Testis (tissue), 3 donors: Measurements from ENCODE around the gene NOS1AP. TPM values are rescaled to one million over a fixed set of nuclear protein-coding genes. Genes with fewer than 3 reads are reported as not detected.

Experiments used
- DNase-seq: peaks from one replicate; pipeline ENCODE4 v3.0.0-alpha.2; 2019
- H3K27ac ChIP-seq, 2 donors: fragments of 200-600 bp; sonication (generic); one replicate each; pipeline ENCODE4 v1.5.1; 2019
- H3K27me3 ChIP-seq: fragments of 200-600 bp; sonication (generic); one replicate; pipeline ENCODE4 v1.5.1; 2019
- H3K36me3 ChIP-seq: fragments of 200-600 bp; sonication (generic); one replicate; pipeline ENCODE4 v1.5.1; 2017; ENCODE audit warnings: low read depth; ENCODE audit errors: missing control alignments
- H3K4me1 ChIP-seq: fragments of 200-600 bp; sonication (generic); one replicate; pipeline ENCODE4 v1.5.1; 2019
- H3K4me3 ChIP-seq, 2 donors: fragments of 200-600 bp; sonication (generic); one replicate each; pipeline ENCODE4 v1.5.1; 2017 to 2019
- H3K9me3 ChIP-seq: fragments of 200-600 bp; sonication (generic); one replicate; pipeline ENCODE4 v1.5.1; 2017
- CTCF ChIP-seq, 3 experiments: fragments of 450-650 bp in 2 of 3; fragments of 200-600 bp in 1 of 3; sonication (generic) in 1 of 3; IDR thresholded peaks; one replicate each; pipeline ENCODE4 v1.5.1; 2016 to 2019; ENCODE audit warnings: antibody characterized with exemption in 3 of 3, mild to moderate bottlenecking in 2 of 3, moderate library complexity in 1 of 3
- POLR2A ChIP-seq: fragments of 450-650 bp; IDR thresholded peaks from one replicate; pipeline ENCODE4 v1.6.1; 2017; ENCODE audit warnings: antibody characterized with exemption, mild to moderate bottlenecking, moderate library complexity
- WGBS, 2 donors: methylation state at CpG; one replicate each; pipeline ENCODE4 v1.1.5; 2018; 5-methylcytosine and 5-hydroxymethylcytosine counted together
- intact Hi-C: fragments of 100-400 bp; cut with DNase I; formaldehyde crosslinking; loops from one replicate; pipeline ENCODE4 v1.15.1; 2023; ENCODE audit warnings: low total_unique reads
- polyA plus RNA-seq: library from polyadenylated mRNA; stranded (reverse); fragments of 350-450 nt; fragmentation: Illumina TruSeq; extraction: RNeasy Lipid Tissue Mini Kit (QIAGEN cat#74804); gene quantifications from one replicate; pipeline ENCODE4 v1.2.3, GENCODE V29; 2014; ENCODE audit warnings: low read depth, low replicate concordance; ENCODE audit not compliant: insufficient read depth
- total RNA-seq, 2 donors: library from RNA; depleted of rRNA; stranded (reverse); fragments of >200 nt; gene quantifications; one replicate each; pipeline ENCODE4 v1.2.3, GENCODE V29; 2016

Gene NOS1AP
- total and polyA plus RNA-seq, 3 donors from 2014 or later: 2.1 to 5.1 (median 4.1) TPM

- Histone ChIP-seq H3K9me3 (no peaks in the 10 kb centered on the region), H3K27ac (no peak overlapping the region), H3K4me3 (no peak overlapping the region), H3K36me3 (no peaks in the 10 kb centered on the region), H3K4me1 (no peaks in the 10 kb centered on the region), H3K27me3 (no peaks in the 10 kb centered on the region)
- intact Hi-C loops: no loop called here
- no peak for DNase-seq
- TF ChIP-seq POLR2A (no peak), CTCF (IDR thresholded peaks at IDR 0.05) (no peak)
- WGBS, 2 donors: 77 to 81% methylated on average over 7 to 8 of the region's 8 CpGs
These were observed 230.8 kb downstream of the NOS1AP start for GRCh38 chr1:162300057-162300917.

GRCh38 chr1:162301696-162302095 is 232.2 kb downstream of the NOS1AP start:
- Histone ChIP-seq H3K4me1 (no peaks in the 10 kb centered on the region), H3K4me3 (no peak overlapping the region), H3K27me3 (no peaks in the 10 kb centered on the region), H3K9me3 (no peaks in the 10 kb centered on the region), H3K27ac (no peak overlapping the region), H3K36me3 (no peaks in the 10 kb centered on the region)
- 87 to 95% methylated on average over 4 of the region's 4 CpGs for WGBS, 2 donors
- intact Hi-C loops: no loop called here
- no peak for DNase-seq
- TF ChIP-seq CTCF (IDR thresholded peaks at IDR 0.05): no peak
- TF ChIP-seq POLR2A: no peak

GRCh38 chr1:162302306-162303003 is 233.0 kb downstream of the NOS1AP start:
- Histone ChIP-seq H3K27ac (no peak overlapping the region), H3K9me3 (no peaks in the 10 kb centered on the region), H3K27me3 (no peaks in the 10 kb centered on the region), H3K4me3 (no peak overlapping the region), H3K4me1 (no peaks in the 10 kb centered on the region), H3K36me3 (no peaks in the 10 kb centered on the region)
- WGBS, 2 donors: 96% methylated on average over 3 of the region's 3 CpGs
- no peak for DNase-seq
- no peak for TF ChIP-seq CTCF (IDR thresholded peaks at IDR 0.05)
- TF ChIP-seq POLR2A: no peak
- intact Hi-C loops: no loop called here

GRCh38 chr1:162303004-162303344 is 233.5 kb downstream of the NOS1AP start:
- intact Hi-C loops: no loop called here
- WGBS, 2 donors: 90 to 98% methylated on average over 3 of the region's 3 CpGs
- no peak overlapping the region for H3K27ac ChIP-seq
- H3K4me1 ChIP-seq: no peaks in the 10 kb centered on the region
- H3K9me3 ChIP-seq: no peaks in the 10 kb centered on the region
- TF ChIP-seq CTCF (IDR thresholded peaks at IDR 0.05) (no peak), POLR2A (no peak)
- no peaks in the 10 kb centered on the region for H3K27me3 ChIP-seq
- no peak overlapping the region for H3K4me3 ChIP-seq
- DNase-seq: no peak
- no peaks in the 10 kb centered on the region for H3K36me3 ChIP-seq
